ENCODE results near the gene GHRH. TPM values are rescaled to one million over a fixed set of nuclear protein-coding genes. Genes with fewer than 3 reads are reported as not detected.

GHRH gene
- total RNA-seq, 1 donor from 2014 or later = not detected

GRCh38 chr20:37233548-37234253 lies 27.9 kb downstream of the GHRH start:
- Histone ChIP-seq H3K4me3 (ENCODE audit: low read depth, low read length) (no peak overlapping the region), H3K36me3 (ENCODE audit: control insufficient read depth, insufficient read depth, low read length) (peaks cover 47% of the 10 kb centered on the region), H3K27me3 (ENCODE audit: control insufficient read depth, insufficient read depth, low read length) (no peaks in the 10 kb centered on the region)
- no peak for TF ChIP-seq CTCF (IDR thresholded peaks at IDR 0.05; ENCODE audit: insufficient read depth, low read length, severe bottlenecking)
- DNase-seq (ENCODE audit: low read depth) = no peak
- no peak for FAIRE-seq

- peaks cover 48% of the 10 kb centered on the region for H3K36me3 ChIP-seq (ENCODE audit: control insufficient read depth, insufficient read depth, low read length)
- H3K27me3 ChIP-seq (ENCODE audit: control insufficient read depth, insufficient read depth, low read length) = no peaks in the 10 kb centered on the region
- H3K4me3 ChIP-seq (ENCODE audit: low read depth, low read length) = no peak overlapping the region
- no peak for TF ChIP-seq CTCF (IDR thresholded peaks at IDR 0.05; ENCODE audit: insufficient read depth, low read length, severe bottlenecking)
- DNase-seq (ENCODE audit: low read depth) = no peak
- no peak for FAIRE-seq
Measured at GRCh38 chr20:37231947-37232630, 29.5 kb downstream of the GHRH start.

GRCh38 chr20:37230200-37230599 lies 31.4 kb downstream of the GHRH start:
- FAIRE-seq = no peak
- Histone ChIP-seq H3K4me3 (ENCODE audit: low read depth, low read length) (no peak overlapping the region), H3K27me3 (ENCODE audit: control insufficient read depth, insufficient read depth, low read length) (no peaks in the 10 kb centered on the region), H3K36me3 (ENCODE audit: control insufficient read depth, insufficient read depth, low read length) (peaks cover 48% of the 10 kb centered on the region)
- TF ChIP-seq CTCF (IDR thresholded peaks at IDR 0.05; ENCODE audit: insufficient read depth, low read length, severe bottlenecking) = no peak
- no peak for DNase-seq (ENCODE audit: low read depth)

- no peak for TF ChIP-seq CTCF (IDR thresholded peaks at IDR 0.05; ENCODE audit: insufficient read depth, low read length, severe bottlenecking)
- FAIRE-seq (peak; percentile 13), DNase-seq (ENCODE audit: low read depth) (no peak)
- H3K4me3 ChIP-seq (ENCODE audit: low read depth, low read length) = no peak overlapping the region
- no peaks in the 10 kb centered on the region for H3K27me3 ChIP-seq (ENCODE audit: control insufficient read depth, insufficient read depth, low read length)
- peaks cover 52% of the 10 kb centered on the region for H3K36me3 ChIP-seq (ENCODE audit: control insufficient read depth, insufficient read depth, low read length)
Measured at GRCh38 chr20:37229357-37229756, 32.3 kb downstream of the GHRH start.

GRCh38 chr20:37228656-37229055 lies 33.0 kb downstream of the GHRH start:
- Histone ChIP-seq H3K36me3 (ENCODE audit: control insufficient read depth, insufficient read depth, low read length) (peaks cover 54% of the 10 kb centered on the region), H3K4me3 (ENCODE audit: low read depth, low read length) (no peak overlapping the region), H3K27me3 (ENCODE audit: control insufficient read depth, insufficient read depth, low read length) (no peaks in the 10 kb centered on the region)
- DNase-seq (ENCODE audit: low read depth) (no peak), FAIRE-seq (no peak)
- TF ChIP-seq CTCF (IDR thresholded peaks at IDR 0.05; ENCODE audit: insufficient read depth, low read length, severe bottlenecking) = no peak
